DMS53 treated with DMSO at 0.1 percent for 48 hours (cell line): ENCODE results near the gene TUBG2.
"Not testable (repeated sequence)": the region's sequence is repeated elsewhere in the genome, so short reads cannot be mapped to it uniquely, and the experiment has no call there.

Source experiments
- DNase-seq: peaks from one replicate; lab custom pipeline; 2025; ENCODE audit not compliant: unreplicated experiment; lab: John Stamatoyannopoulos, UW

The TUBG2 gene

GRCh38 chr17:42653179-42654124 lies 5.6 kb upstream of the TUBG2 start:
- DNase-seq = no peak

DNA sequence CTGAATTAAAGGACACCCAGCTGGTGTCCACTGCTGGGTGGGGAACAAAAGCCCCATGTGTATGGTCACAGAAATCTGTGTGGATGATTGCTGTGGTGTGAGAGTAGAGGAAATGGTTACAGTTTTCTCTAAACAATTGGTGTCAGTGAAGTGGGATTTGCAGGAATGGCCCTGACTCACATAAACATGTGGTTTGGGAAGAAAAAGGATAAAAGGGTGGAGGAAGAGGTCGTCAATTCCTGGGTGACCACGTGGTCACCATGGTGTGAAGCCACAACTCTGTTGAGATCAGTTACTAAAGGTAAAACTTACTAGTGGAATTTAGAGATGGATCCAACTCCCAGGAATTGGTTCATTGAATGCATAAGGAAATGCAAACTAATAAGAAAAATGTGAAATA lies 3.6 kb upstream of the TUBG2 start:
- DNase-seq = no peak

GRCh38 chr17:42657824-42658588 lies 1.1 kb upstream of the TUBG2 start:
- DNase-seq = no peak

DNA sequence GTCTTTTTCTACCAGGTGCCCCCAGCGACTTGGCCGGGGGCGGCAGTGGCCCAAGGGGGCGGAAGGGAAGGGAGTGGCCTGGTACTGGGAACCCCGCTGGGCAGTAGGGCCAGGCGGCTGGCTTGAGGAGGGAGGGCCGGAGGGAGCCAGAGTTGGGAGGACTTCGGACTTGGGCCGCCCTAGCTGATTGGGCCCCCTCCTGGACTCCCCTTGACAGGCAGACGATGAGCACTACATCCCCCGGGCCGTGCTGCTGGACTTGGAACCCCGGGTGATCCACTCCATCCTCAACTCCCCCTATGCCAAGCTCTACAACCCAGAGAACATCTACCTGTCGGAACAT lies 819 bp downstream of the TUBG2 start:
- DNase-seq = not testable (repeated sequence)

DNA sequence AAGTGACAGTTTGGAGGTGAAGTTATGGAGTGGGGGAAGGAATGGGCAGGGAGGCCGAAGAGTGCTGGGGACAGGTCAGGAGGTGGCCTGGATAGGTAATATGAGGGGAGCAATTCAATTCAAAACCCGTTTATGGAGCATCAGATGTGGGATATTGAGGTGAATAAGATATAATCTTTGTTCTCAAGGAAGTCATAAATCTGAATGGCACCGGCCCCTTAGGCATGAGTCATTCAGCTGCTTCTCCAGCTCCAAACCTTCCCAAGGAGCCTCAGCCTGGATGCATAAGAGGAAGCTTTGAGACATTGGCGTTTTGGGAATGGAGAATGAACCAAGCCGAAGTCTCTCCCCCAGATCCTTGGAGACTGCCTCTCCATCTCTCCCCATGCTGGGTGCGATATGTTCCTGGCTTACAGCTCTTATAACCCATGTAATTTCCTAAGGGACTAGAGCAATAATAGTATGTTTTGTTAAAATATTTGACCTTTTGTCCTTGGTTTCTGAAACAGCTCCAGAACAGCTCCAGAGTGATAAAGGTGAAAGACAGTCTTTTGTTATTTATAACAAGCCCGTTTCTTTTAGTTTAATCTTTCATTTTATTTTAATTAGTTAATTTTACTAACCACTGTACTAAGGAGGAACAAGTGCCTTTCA lies 1.7 kb downstream of the TUBG2 start:
- DNase-seq = no peak

DNA sequence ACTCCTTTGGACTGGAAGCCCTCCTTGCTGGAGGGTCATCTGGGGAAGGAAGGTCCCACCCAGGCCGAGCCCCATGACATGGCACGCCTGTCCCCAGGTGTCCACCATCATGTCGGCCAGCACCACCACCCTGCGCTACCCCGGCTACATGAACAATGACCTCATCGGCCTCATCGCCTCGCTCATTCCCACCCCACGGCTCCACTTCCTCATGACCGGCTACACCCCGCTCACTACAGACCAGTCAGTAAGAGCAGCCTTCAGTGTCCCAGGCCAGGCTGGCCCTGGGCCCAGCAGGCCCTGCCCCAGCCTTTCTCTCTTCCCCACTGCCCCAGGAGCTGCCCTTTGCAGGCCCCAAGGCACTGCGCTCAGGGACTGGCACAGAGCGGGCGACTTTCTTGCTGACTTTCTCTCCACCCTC lies 6.5 kb downstream of the TUBG2 start:
- DNase-seq = no peak

DNA sequence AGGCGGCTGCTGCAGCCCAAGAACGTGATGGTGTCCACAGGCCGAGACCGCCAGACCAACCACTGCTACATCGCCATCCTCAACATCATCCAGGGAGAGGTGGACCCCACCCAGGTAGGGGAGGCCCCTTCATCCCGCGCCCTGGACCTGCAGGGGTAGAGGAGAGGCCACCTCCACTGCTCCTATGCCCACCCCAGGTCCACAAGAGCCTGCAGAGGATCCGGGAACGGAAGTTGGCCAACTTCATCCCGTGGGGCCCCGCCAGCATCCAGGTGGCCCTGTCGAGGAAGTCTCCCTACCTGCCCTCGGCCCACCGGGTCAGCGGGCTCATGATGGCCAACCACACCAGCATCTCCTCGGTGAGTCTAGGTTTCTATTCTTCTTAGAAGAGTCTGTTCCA lies 7.0 kb downstream of the TUBG2 start:
- DNase-seq = not testable (repeated sequence)

GRCh38 chr17:42667088-42667951 lies 8.2 kb downstream of the TUBG2 start:
- DNase-seq = peak; percentile 58

DNA sequence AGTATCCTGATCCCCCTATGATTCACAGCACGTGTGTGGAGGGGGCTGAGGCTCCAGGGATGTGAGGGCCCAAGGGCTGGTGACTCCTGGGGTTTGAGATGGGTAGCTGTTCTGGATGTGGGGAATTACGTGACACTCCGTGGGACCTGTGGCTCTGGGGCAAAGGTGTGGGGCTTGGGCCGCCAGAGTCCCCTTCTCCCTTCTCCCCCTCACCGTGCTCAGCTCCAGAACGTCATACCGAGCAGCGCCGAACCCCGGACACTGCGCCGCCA lies 10.6 kb downstream of the TUBG2 start:
- DNase-seq = no peak

GRCh38 chr17:42669977-42670788 lies 11.1 kb downstream of the TUBG2 start:
- DNase-seq = no peak

GRCh38 chr17:42670789-42671657 lies 11.9 kb downstream of the TUBG2 start:
- DNase-seq = no peak

- no peak for DNase-seq
Measured at GRCh38 chr17:42672038-42672437, 13.0 kb downstream of the TUBG2 start.

- no peak for DNase-seq
Measured at GRCh38 chr17:42673266-42673884, 14.3 kb downstream of the TUBG2 start.

- DNase-seq = no peak
Measured at GRCh38 chr17:42673885-42674754, 15.0 kb downstream of the TUBG2 start.

DNA sequence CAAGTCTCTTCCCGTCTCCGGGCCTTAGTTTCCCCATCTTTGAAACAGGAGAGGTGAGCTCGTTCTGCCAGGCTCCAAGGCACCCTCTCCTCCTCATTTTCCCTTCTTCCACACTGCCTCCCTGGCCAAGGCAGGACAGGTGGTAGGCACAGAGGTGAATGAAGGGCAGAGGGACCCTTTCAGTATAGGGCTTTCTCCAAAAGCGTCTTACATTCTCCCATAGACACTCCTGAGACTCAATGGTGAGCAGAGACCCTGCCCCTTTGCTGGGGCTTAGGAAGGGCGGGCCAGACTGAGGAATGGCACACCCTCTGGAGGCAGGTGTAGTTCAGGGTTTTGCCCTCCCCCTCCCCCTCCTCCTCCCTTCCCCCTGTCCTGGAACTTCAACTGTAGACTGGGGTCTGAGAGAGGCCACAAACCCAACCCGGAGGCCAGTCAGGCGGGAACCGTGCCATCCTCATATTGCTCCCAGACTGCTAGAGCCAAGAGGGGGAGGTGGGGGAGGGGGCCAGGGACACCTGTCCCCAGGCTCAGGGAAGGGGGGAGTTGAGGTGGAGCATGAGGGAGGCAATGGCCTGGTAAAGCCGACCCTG lies 15.8 kb downstream of the TUBG2 start:
- no peak for DNase-seq

- DNase-seq = peak; percentile 10
Measured at GRCh38 chr17:42675348-42675964, 16.4 kb downstream of the TUBG2 start.

DNA sequence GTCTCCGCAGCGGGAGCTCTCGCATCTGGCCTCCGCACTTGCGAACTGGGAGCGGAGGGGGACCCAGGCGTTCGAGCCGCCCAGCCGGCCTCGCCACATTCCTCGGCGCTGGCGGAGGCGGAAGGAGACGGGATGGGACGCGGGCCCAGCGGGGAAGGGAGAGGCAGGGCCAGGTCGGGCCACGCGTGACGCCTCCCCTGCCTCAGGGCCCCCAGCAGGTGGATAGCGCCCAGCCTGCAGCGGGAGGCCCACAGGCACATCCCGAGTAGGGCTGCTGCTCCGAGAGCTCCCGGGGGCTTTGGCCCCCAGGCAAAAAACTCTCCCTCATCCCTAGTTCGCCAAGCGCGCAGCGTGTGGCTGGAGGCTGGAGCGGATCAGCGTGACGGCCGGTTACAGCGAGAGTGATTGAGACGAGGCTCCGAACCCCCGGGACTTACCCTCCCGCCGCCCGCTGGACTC lies 16.9 kb downstream of the TUBG2 start:
- no peak for DNase-seq
